Spleen (tissue), 7 donors: Measurements from ENCODE around the gene OLFML2B.

Experiments
- POLR2A ChIP-seq, 3 donors: fragments of 450-650 bp; IDR thresholded peaks; one replicate each; pipeline ENCODE4 v1.5.1; 2017; ENCODE audit warnings: antibody characterized with exemption in 3 of 3, mild to moderate bottlenecking in 1 of 3
- TF ChIP-seq, protein P1 (sequence below), 11 experiments: fragments of 200-600 bp in 7 of 11; fragments of 450-650 bp in 4 of 11; sonication (generic) in 4 of 11; IDR thresholded peaks in 8 of 11; conservative IDR thresholded peaks in 3 of 11; 1 replicate in 7 of 11; 2 replicates in 4 of 11; pipeline versions ENCODE4 v1.4.0 to v1.8.0; 2016 to 2021; ENCODE audit warnings: antibody characterized with exemption in 11 of 11, inconsistent platforms in 4 of 11, mild to moderate bottlenecking in 1 of 11
- donor health status: DM: no; HTN: no; CAD: no; lungs with moderate emphysema.
- donor health status: DM: no; HTN: no; CAD: no.
- donor health status: DM: no; HTN: no; CAD: no.

DNA sequence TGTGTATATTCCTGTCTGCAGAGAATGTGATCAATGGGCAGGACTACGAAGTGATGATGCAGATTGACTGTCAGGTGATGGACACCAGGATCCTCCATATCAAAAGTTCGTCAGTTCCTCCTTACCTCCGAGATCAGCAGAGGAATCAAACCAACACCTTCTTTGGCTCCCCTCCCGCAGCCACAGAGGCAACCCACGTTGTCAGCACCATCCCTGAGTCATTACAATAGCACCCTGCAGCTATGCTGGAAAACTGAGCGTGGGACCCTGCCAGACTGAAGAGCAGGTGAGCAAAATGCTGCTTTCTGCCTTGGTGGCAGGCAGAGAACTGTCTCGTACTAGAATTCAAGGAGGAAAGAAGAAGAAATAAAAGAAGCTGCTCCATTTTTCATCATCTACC, 65.2 kb downstream of the OLFML2B start:
- TF ChIP-seq, protein P1, sequence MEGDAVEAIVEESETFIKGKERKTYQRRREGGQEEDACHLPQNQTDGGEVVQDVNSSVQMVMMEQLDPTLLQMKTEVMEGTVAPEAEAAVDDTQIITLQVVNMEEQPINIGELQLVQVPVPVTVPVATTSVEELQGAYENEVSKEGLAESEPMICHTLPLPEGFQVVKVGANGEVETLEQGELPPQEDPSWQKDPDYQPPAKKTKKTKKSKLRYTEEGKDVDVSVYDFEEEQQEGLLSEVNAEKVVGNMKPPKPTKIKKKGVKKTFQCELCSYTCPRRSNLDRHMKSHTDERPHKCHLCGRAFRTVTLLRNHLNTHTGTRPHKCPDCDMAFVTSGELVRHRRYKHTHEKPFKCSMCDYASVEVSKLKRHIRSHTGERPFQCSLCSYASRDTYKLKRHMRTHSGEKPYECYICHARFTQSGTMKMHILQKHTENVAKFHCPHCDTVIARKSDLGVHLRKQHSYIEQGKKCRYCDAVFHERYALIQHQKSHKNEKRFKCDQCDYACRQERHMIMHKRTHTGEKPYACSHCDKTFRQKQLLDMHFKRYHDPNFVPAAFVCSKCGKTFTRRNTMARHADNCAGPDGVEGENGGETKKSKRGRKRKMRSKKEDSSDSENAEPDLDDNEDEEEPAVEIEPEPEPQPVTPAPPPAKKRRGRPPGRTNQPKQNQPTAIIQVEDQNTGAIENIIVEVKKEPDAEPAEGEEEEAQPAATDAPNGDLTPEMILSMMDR (IDR thresholded peaks at IDR 0.05 in 8 of 11, conservative IDR thresholded peaks at IDR 0.05 in 3 of 11), result no peak
- no peak for TF ChIP-seq POLR2A (IDR thresholded peaks at IDR 0.05)
